ENCODE measurements around the gene ATRN.

- TF ChIP-seq CTCF (conservative IDR thresholded peaks at IDR 0.05) (no peak), ZFX (IDR thresholded peaks at IDR 0.05) (no peak)
Measured at GRCh38 chr20:3687655-3688054, 216.8 kb downstream of the ATRN start.

Data from C4-2B (cell line).